Measurements from ENCODE around the gene TANC2.

Gene TANC2

DNA sequence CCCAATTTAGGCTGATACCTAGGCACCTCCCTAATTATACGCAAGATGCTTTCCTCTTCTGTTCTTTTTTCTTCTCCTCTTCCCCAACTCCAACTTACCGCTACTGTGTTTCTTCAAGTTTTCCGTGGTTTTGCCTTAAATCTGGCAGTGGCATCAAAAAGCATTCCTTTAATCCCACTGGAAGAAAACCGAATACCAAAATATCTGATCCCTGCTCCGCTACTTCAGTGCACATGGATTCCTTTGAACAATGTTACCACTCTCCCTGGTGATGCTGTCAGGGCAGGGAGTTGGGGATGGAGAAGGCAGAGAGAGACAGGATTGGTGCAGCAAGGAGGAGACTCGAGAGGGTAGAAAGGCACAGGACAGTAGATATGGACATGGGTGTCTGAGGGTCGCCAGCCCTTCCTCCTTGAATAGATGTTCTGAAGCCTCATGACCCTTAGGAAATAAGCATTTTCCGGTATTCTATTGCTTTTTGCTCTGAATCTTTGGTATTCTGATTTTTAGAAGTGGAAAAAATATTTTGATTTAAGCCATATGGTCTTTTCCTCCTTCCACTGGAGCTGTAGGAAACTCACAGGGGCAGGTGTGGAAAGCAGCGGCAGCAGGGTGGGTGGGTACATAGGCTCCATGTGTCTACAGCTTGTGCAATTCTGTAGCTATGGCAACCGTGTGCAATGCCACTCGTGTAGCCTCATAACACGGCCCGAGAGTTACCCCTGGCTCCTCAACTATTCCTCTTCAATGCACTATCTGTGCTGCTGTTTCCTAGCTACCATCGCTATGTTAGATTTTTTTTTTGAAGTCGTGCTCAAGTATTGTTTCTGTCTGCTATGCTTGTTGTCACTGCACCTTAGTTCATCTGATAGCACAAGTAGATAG, 32.3 kb upstream of the TANC2 start:
- H3K4me1 ChIP-seq (ENCODE audit: insufficient read depth, low read length), result 0 out of 2 replicates have a peak, but pooled peaks cover 3% of the 10 kb centered on the region
- H3K36me3 ChIP-seq (ENCODE audit: insufficient read depth, low read depth, low read length), result no peaks in the 10 kb centered on the region
- no peaks in the 10 kb centered on the region for H3K27me3 ChIP-seq (ENCODE audit: insufficient read depth, low read length)
- H3K9me3 ChIP-seq (ENCODE audit: insufficient read depth, low read depth, low read length), result no peaks in the 10 kb centered on the region
- no peak overlapping the region for H3K4me3 ChIP-seq (ENCODE audit: low read length)
- no peak overlapping the region for H3K27ac ChIP-seq (ENCODE audit: low read length)
- no peak overlapping the region for H3K9ac ChIP-seq (ENCODE audit: low read depth, low read length)

DNA sequence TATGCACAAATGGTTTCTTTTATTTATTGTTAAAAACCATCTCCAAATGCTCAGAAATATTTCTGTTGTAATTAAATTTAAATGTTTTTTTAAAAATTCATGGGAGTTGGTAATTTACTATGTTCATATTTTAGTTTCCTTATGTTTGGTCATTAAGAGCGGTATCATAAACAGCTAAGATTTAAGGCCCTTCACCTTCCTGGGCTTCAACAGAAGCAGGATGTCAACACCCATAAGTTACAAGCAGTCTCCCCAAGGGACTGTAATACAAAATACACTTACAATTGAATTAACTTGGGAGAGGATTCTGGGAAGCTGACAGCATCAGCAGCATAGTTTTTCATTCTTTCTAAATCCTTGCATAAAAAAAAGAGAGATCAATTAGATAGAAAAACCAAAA, 30.9 kb upstream of the TANC2 start:
- no peak overlapping the region for H3K27ac ChIP-seq (ENCODE audit: low read length)

DNA sequence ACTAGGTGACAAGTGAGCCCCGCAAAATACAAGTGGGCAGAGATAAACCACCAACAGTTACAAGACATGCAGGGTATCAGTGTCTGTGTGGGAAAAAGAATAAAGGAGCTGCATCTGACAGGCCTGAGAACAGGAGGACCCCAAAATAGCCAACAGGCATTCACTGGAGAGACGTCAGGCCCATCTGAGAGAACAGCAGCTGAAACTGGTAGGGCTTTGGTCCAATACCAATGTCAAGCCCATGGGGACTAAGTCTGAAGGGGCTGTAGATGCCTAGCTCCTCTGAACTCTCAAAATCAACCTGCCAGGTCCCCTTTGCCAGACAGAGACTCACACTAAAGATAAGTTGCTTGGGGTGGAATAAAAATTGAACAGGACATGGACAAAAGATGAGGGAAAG, 30.5 kb upstream of the TANC2 start:
- Histone ChIP-seq H3K9me3 (ENCODE audit: insufficient read depth, low read depth, low read length) (no peaks in the 10 kb centered on the region), H3K27me3 (ENCODE audit: insufficient read depth, low read length) (no peaks in the 10 kb centered on the region), H3K4me3 (ENCODE audit: low read length) (no peak overlapping the region), H3K9ac (ENCODE audit: low read depth, low read length) (no peak overlapping the region), H3K27ac (ENCODE audit: low read length) (no peak overlapping the region), H3K4me1 (ENCODE audit: insufficient read depth, low read length) (0 out of 2 replicates have a peak, but pooled peaks cover 3% of the 10 kb centered on the region), H3K36me3 (ENCODE audit: insufficient read depth, low read depth, low read length) (no peaks in the 10 kb centered on the region)

More for the DNA sequence above, 30.9 kb upstream of the TANC2 start:
- no peaks in the 10 kb centered on the region for H3K36me3 ChIP-seq (ENCODE audit: insufficient read depth, low read depth, low read length)
- H3K4me3 ChIP-seq (ENCODE audit: low read length), result no peak overlapping the region
- 0 out of 2 replicates have a peak, but pooled peaks cover 3% of the 10 kb centered on the region for H3K4me1 ChIP-seq (ENCODE audit: insufficient read depth, low read length)
- no peak overlapping the region for H3K9ac ChIP-seq (ENCODE audit: low read depth, low read length)
- H3K27me3 ChIP-seq (ENCODE audit: insufficient read depth, low read length), result no peaks in the 10 kb centered on the region
- H3K9me3 ChIP-seq (ENCODE audit: insufficient read depth, low read depth, low read length), result no peaks in the 10 kb centered on the region

DNA sequence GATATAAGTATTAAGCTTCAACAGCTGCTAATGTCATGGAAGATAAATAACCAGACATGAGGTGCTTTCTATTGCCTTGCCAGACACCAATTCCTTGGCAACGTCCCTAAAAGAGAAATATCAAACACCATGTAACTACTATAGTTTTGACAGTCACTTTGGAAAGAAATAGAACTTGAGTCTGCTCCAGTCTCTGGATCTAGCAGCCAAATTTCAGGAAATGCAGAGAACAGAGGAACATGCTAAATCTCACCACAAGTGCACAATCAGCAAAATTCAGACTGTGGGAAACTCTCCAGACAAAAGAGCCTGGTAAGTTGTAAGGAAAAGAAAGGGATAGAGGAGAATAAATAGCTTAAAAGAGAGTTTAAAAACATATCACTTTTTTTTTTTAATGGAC, 28.4 kb upstream of the TANC2 start:
- Histone ChIP-seq H3K4me1 (ENCODE audit: insufficient read depth, low read length) (0 out of 2 replicates have a peak, but pooled peaks cover 3% of the 10 kb centered on the region), H3K9ac (ENCODE audit: low read depth, low read length) (no peak overlapping the region), H3K9me3 (ENCODE audit: insufficient read depth, low read depth, low read length) (no peaks in the 10 kb centered on the region), H3K27ac (ENCODE audit: low read length) (no peak overlapping the region), H3K36me3 (ENCODE audit: insufficient read depth, low read depth, low read length) (no peaks in the 10 kb centered on the region), H3K27me3 (ENCODE audit: insufficient read depth, low read length) (no peaks in the 10 kb centered on the region), H3K4me3 (ENCODE audit: low read length) (no peak overlapping the region)

DNA sequence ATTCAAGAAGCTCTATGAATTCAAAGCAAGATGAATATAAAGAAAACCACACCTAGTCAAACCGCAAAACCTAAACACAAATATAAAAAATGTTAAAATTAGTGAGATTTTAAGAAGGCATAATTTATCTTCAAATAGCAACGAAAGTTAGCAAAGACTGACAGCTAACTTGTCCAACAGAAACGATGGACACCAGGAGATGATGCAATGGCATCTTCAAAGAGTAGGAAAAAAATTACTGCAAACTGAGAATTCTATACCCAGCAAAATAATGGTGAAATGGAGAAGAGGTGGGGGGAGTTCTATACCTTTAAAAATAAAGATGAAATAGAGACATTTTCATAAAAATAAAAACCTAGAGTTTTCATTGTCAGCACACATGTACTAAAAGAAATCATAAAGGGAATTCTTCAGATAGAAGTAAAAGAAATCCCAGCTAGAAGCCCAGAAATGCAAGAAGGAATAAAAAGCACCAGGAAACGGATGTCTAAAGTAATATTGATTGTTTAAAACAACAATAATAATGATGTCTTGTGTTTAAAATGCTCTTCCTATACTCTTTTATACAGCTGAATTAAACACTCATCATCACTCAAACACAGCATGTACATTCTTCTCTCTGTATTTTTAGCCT, 24.6 kb upstream of the TANC2 start:
- no peaks in the 10 kb centered on the region for H3K27me3 ChIP-seq (ENCODE audit: insufficient read depth, low read length)
- no peak overlapping the region for H3K4me3 ChIP-seq (ENCODE audit: low read length)

DNA sequence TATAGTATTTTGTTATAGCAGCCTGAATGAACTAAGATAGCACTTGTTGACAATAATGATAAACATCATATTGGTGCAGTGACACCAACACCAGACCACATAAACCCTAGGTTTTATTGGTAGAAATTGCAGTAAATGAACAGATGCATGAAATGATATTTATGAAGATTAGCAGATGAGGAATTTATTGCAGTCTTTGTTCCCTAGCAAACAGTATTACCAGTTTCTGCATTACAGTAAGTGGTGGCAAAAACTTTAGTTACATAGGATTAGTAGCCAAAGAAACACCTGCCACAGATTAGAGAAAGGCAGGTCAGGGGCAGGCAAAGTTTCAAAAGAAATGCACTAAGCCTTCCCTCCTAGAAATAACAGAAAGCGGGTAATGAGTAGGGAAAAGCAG, 17.7 kb upstream of the TANC2 start:
- Histone ChIP-seq H3K27me3 (ENCODE audit: insufficient read depth, low read length) (no peaks in the 10 kb centered on the region), H3K4me3 (ENCODE audit: low read length) (no peak overlapping the region), H3K4me1 (ENCODE audit: insufficient read depth, low read length) (no peaks in the 10 kb centered on the region), H3K27ac (ENCODE audit: low read length) (no peak overlapping the region), H3K9me3 (ENCODE audit: insufficient read depth, low read depth, low read length) (no peaks in the 10 kb centered on the region), H3K36me3 (ENCODE audit: insufficient read depth, low read depth, low read length) (no peaks in the 10 kb centered on the region), H3K9ac (ENCODE audit: low read depth, low read length) (no peak overlapping the region)

More for the DNA sequence above, 24.6 kb upstream of the TANC2 start:
- Histone ChIP-seq H3K36me3 (ENCODE audit: insufficient read depth, low read depth, low read length) (no peaks in the 10 kb centered on the region), H3K27ac (ENCODE audit: low read length) (no peak overlapping the region), H3K4me1 (ENCODE audit: insufficient read depth, low read length) (no peaks in the 10 kb centered on the region), H3K9ac (ENCODE audit: low read depth, low read length) (no peak overlapping the region), H3K9me3 (ENCODE audit: insufficient read depth, low read depth, low read length) (no peaks in the 10 kb centered on the region)

DNA sequence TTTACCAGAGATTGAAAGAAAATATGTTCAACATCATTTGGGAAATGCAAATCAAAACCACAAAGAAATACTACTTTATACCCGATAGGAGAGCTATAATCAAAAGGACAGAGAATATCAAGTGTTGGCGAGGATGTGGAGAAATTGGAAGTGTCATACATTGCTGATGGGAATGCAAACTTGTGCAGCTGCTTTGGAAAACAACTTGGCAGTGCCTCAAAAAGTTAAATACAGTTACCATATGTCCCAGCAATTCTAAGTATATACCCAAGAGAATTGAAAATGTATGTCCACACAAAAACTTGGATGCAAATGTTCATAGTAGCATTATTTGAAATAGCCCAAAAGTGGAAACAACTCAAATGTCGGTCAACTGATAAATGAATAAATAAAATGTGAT, 17.0 kb upstream of the TANC2 start:
- Histone ChIP-seq H3K27ac (ENCODE audit: low read length) (no peak overlapping the region), H3K9me3 (ENCODE audit: insufficient read depth, low read depth, low read length) (no peaks in the 10 kb centered on the region), H3K27me3 (ENCODE audit: insufficient read depth, low read length) (no peaks in the 10 kb centered on the region), H3K4me3 (ENCODE audit: low read length) (no peak overlapping the region), H3K9ac (ENCODE audit: low read depth, low read length) (no peak overlapping the region), H3K4me1 (ENCODE audit: insufficient read depth, low read length) (no peaks in the 10 kb centered on the region), H3K36me3 (ENCODE audit: insufficient read depth, low read depth, low read length) (no peaks in the 10 kb centered on the region)

DNA sequence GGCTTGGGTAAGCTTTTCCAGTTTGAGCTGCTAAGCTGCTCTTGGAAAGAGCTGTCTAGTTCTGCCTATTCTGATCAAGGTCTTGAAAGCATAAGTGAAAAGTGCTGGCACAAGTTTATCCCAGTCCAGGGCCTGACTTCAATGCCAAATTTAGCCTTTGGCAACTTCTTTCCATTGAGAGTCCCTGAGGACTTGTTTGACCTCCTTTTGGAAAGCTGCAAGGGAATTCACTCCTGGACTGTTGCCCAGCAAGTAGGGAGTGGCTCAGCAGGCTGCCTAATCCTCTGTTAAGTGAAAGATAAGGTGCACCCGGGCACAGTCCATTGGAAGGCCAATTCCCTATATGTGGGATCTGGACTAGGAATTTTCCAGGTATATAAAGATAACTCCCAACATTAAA, 16.0 kb upstream of the TANC2 start:
- H3K27ac ChIP-seq (ENCODE audit: low read length), result no peak overlapping the region
- no peaks in the 10 kb centered on the region for H3K27me3 ChIP-seq (ENCODE audit: insufficient read depth, low read length)
- no peak overlapping the region for H3K9ac ChIP-seq (ENCODE audit: low read depth, low read length)
- H3K9me3 ChIP-seq (ENCODE audit: insufficient read depth, low read depth, low read length), result no peaks in the 10 kb centered on the region
- no peak overlapping the region for H3K4me3 ChIP-seq (ENCODE audit: low read length)
- no peaks in the 10 kb centered on the region for H3K36me3 ChIP-seq (ENCODE audit: insufficient read depth, low read depth, low read length)
- no peaks in the 10 kb centered on the region for H3K4me1 ChIP-seq (ENCODE audit: insufficient read depth, low read length)

DNA sequence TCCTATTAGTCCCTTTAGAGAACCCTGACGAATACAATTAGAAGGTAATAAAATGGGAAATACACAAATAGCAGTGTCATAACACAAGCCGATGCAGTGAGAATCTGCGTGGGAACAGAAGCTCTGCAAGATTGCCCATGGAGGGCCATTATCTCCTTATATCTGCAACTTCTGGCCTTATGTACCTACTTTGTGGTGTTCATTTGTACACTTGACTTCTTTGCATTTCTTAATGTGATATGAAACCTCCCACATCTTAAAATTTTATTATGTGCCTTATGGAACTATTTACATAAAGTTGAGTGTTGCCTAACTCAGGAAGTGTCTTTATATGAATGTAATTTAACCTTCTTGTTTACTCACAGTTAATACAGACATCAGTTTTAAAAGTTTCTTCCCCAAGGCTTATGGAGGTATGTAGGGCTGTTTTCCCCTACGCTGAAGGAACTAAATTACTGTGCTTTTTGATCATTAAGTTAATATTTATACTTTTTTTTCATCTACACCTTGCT, 10.1 kb upstream of the TANC2 start:
- H3K9me3 ChIP-seq (ENCODE audit: insufficient read depth, low read depth, low read length), result no peaks in the 10 kb centered on the region
- H3K27ac ChIP-seq (ENCODE audit: low read length), result no peak overlapping the region
- no peaks in the 10 kb centered on the region for H3K4me1 ChIP-seq (ENCODE audit: insufficient read depth, low read length)
- no peak overlapping the region for H3K9ac ChIP-seq (ENCODE audit: low read depth, low read length)
- no peaks in the 10 kb centered on the region for H3K36me3 ChIP-seq (ENCODE audit: insufficient read depth, low read depth, low read length)
- H3K27me3 ChIP-seq (ENCODE audit: insufficient read depth, low read length), result no peaks in the 10 kb centered on the region
- H3K4me3 ChIP-seq (ENCODE audit: low read length), result no peak overlapping the region

DNA sequence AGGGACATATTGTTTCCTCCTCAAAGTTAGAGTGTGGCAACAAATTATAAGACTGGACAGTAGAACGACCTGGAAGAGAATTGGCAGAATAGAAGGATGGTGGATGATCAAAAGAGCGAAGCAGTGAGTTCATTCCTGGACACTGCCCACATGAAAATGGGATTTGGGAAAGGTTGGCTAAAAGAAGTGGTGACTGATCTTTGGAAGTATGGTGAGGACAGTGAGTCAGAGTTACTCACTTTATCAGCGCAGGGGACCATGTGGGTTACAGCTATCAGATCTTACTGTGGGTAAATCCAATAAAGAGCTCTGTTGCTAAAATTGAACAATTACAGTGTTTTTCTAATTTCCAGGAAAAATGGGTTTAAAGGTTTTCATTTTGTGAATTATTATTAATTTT, 2.7 kb upstream of the TANC2 start:
- Histone ChIP-seq H3K4me3 (ENCODE audit: low read length) (no peak overlapping the region), H3K9ac (ENCODE audit: low read depth, low read length) (no peak overlapping the region), H3K27ac (ENCODE audit: low read length) (no peak overlapping the region), H3K36me3 (ENCODE audit: insufficient read depth, low read depth, low read length) (no peaks in the 10 kb centered on the region), H3K27me3 (ENCODE audit: insufficient read depth, low read length) (peaks cover 32% of the 10 kb centered on the region), H3K9me3 (ENCODE audit: insufficient read depth, low read depth, low read length) (no peaks in the 10 kb centered on the region), H3K4me1 (ENCODE audit: insufficient read depth, low read length) (peaks cover 13% of the 10 kb centered on the region)

DNA sequence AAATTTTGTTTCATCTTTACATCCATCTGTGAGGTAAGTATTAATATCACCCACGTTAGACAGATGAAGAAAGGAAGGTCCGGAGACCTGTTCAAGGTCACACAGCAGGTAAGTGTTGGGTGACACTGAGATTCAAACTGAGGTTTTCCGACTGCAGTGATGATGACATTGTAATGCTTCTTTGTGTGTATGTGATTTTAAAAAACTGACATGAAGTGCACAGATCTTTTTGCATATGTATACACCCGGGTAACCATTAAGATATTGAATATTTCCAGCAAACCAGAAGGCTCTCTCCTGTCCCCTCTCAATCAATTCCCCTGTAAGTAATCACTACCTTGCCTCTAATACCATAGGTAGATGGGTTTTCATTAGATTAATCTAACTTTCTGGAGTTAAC, 1.5 kb upstream of the TANC2 start:
- Histone ChIP-seq H3K27me3 (ENCODE audit: insufficient read depth, low read length) (peaks cover 32% of the 10 kb centered on the region), H3K36me3 (ENCODE audit: insufficient read depth, low read depth, low read length) (no peaks in the 10 kb centered on the region), H3K4me1 (ENCODE audit: insufficient read depth, low read length) (peaks cover 16% of the 10 kb centered on the region), H3K9ac (ENCODE audit: low read depth, low read length) (no peak overlapping the region), H3K27ac (ENCODE audit: low read length) (no peak overlapping the region), H3K4me3 (ENCODE audit: low read length) (no peak overlapping the region), H3K9me3 (ENCODE audit: insufficient read depth, low read depth, low read length) (no peaks in the 10 kb centered on the region)

All from iPS-20b (cell line).